ENCODE measurements around the gene ITGAL.
A peak's percentile ranks its signal among the peaks of the same experiment; 100 is the strongest.
"Not testable (repeated sequence)": the region's sequence is repeated elsewhere in the genome, so short reads cannot be mapped to it uniquely, and the experiment has no call there.

Gene ITGAL

GRCh38 chr16:30472328-30472942 is at the start of gene ITGAL:
Gene ITGAL (plus strand): TSS chr16:30472742. CDS start chr16:30472838, 96 bp downstream.
- DNase-seq = peak; percentile 98

- no peak for DNase-seq
Measured at GRCh38 chr16:30428055-30428454, 44.5 kb upstream of the ITGAL start.

- DNase-seq = no peak
Measured at GRCh38 chr16:30429418-30429677, 43.2 kb upstream of the ITGAL start.

- peak; percentile 99 for DNase-seq
Measured at GRCh38 chr16:30429678-30430427, 42.7 kb upstream of the ITGAL start, which contains the start of gene DCTPP1. Gene DCTPP1 (minus strand): TSS chr16:30430030. CDS start chr16:30429980, 50 bp downstream.

- no peak for DNase-seq
Measured at GRCh38 chr16:30430428-30430970, 42.0 kb upstream of the ITGAL start.

GRCh38 chr16:30434852-30435251 is 37.7 kb upstream of the ITGAL start:
- DNase-seq = no peak

GRCh38 chr16:30437511-30438046 is 35.0 kb upstream of the ITGAL start:
- DNase-seq = no peak

- DNase-seq = no peak
Measured at GRCh38 chr16:30438835-30439234, 33.7 kb upstream of the ITGAL start.

- peak; percentile 90 for DNase-seq
Measured at GRCh38 chr16:30439720-30440348, 32.7 kb upstream of the ITGAL start.

GRCh38 chr16:30443631-30444030 is 28.9 kb upstream of the ITGAL start:
- DNase-seq = peak; percentile 81

GRCh38 chr16:30444231-30445148 is 28.1 kb upstream of the ITGAL start:
- DNase-seq = no peak

- DNase-seq = no peak
Measured at GRCh38 chr16:30445149-30445407, 27.5 kb upstream of the ITGAL start.

GRCh38 chr16:30445408-30446202 is 26.9 kb upstream of the ITGAL start, which contains the start of gene SEPHS2:
Gene SEPHS2 (minus strand): TSS chr16:30445874. CDS start chr16:30445727, 147 bp downstream.
- DNase-seq = peak; percentile 99

- no peak for DNase-seq
Measured at GRCh38 chr16:30446203-30446595, 26.3 kb upstream of the ITGAL start.

- DNase-seq = no peak
Measured at GRCh38 chr16:30447512-30448226, 24.9 kb upstream of the ITGAL start.

GRCh38 chr16:30449116-30449435 is 23.5 kb upstream of the ITGAL start:
- DNase-seq = no peak

- not testable (repeated sequence) for DNase-seq
Measured at GRCh38 chr16:30452709-30453580, 19.6 kb upstream of the ITGAL start.

- no peak for DNase-seq
Measured at GRCh38 chr16:30456302-30456701, 16.2 kb upstream of the ITGAL start.

GRCh38 chr16:30457256-30457655 is 15.3 kb upstream of the ITGAL start:
- no peak for DNase-seq

Measured in inflammatory macrophage treated with lipopolysaccharide for 4 hours (primary cell).